GM23338 (cell line): ENCODE data around the gene GCAT. TPM values are rescaled to one million over a fixed set of nuclear protein-coding genes. Genes with fewer than 3 reads are reported as not detected.

Source experiments
- ATAC-seq: fragments of 200-7000 bp; cut with Tn5 transposase; 3 replicates; pipeline ENCODE4 v1.9.1; 2020
- DNase-seq: peaks from one replicate; pipeline ENCODE4 v3.0.0-alpha.2; 2015; ENCODE audit warnings: low spot score
- H2AFZ ChIP-seq: fragments of 200-600 bp; sonication (generic); 2 replicates; pipeline ENCODE4 v1.8.0; 2016; ENCODE audit warnings: antibody characterized with exemption, mild to moderate bottlenecking, moderate library complexity
- H3F3A ChIP-seq: fragments of 200-600 bp; sonication (generic); replicated peaks from 2 replicates; pipeline ENCODE4 v1.8.0; 2017; ENCODE audit warnings: antibody characterized with exemption, mixed run types, low read depth
- H3K27ac ChIP-seq: fragments of 200-600 bp; sonication (generic); 2 replicates; pipeline ENCODE4 v1.6.1; 2016; ENCODE audit warnings: low read depth
- H3K27me3 ChIP-seq: fragments of 200-600 bp; sonication (generic); 2 replicates; pipeline ENCODE4 v1.8.0; 2016; ENCODE audit warnings: mild to moderate bottlenecking, mixed run types, moderate library complexity; ENCODE audit not compliant: insufficient read depth
- H3K36me3 ChIP-seq: fragments of 200-600 bp; sonication (generic); 2 replicates; pipeline ENCODE4 v1.8.0; 2016; ENCODE audit warnings: mild to moderate bottlenecking; ENCODE audit not compliant: insufficient read depth
- H3K4me1 ChIP-seq: fragments of 200-600 bp; sonication (generic); 2 replicates; pipeline ENCODE4 v1.8.0; 2016; ENCODE audit warnings: mild to moderate bottlenecking, moderate library complexity; ENCODE audit not compliant: insufficient read depth
- H3K4me2 ChIP-seq: fragments of 200-600 bp; sonication (generic); 2 replicates; pipeline ENCODE4 v1.7.1; 2017; ENCODE audit warnings: mixed run types
- H3K4me3 ChIP-seq: fragments of 200-600 bp; sonication (generic); 2 replicates; pipeline ENCODE4 v1.6.1; 2016; ENCODE audit warnings: mixed run types
- H3K79me2 ChIP-seq: fragments of 200-600 bp; sonication (generic); replicated peaks from 2 replicates; pipeline ENCODE4 v1.8.0; 2017; ENCODE audit warnings: mild to moderate bottlenecking; ENCODE audit not compliant: insufficient read depth
- H3K9me2 ChIP-seq: fragments of 200-600 bp; sonication (generic); 2 replicates; pipeline ENCODE4 v1.8.0; 2017; ENCODE audit not compliant: insufficient read depth
- H4K20me1 ChIP-seq: fragments of 200-600 bp; sonication (generic); replicated peaks from 2 replicates; pipeline ENCODE4 v1.8.0; 2017; ENCODE audit warnings: mild to moderate bottlenecking; ENCODE audit not compliant: insufficient read depth
- H3K27ac Mint-ChIP-seq: 2 replicates; pipeline ENCODE4 v1.8.0; 2020; ENCODE audit warnings: inconsistent platforms, mild to moderate bottlenecking, moderate library complexity, mixed read lengths
- H3K27me3 Mint-ChIP-seq: 3 replicates; pipeline ENCODE4 v1.8.0; 2022; ENCODE audit warnings: low read depth, mild to moderate bottlenecking, moderate library complexity, mixed read lengths, inconsistent platforms; ENCODE audit not compliant: insufficient read depth, poor library complexity
- H3K36me3 Mint-ChIP-seq: 3 replicates; pipeline ENCODE4 v1.8.0; 2021; ENCODE audit warnings: low read depth, mild to moderate bottlenecking, inconsistent platforms, moderate library complexity, mixed read lengths
- H3K4me1 Mint-ChIP-seq: 3 replicates; pipeline ENCODE4 v1.8.0; 2020; ENCODE audit warnings: mild to moderate bottlenecking, inconsistent platforms, mixed read lengths
- H3K4me3 Mint-ChIP-seq: 3 replicates; pipeline ENCODE4 v1.8.0; 2021; ENCODE audit warnings: moderate library complexity, mild to moderate bottlenecking, inconsistent platforms, mixed read lengths
- H3K9me3 Mint-ChIP-seq: 3 replicates; pipeline ENCODE4 v1.8.0; 2020; ENCODE audit warnings: moderate library complexity, mild to moderate bottlenecking, inconsistent platforms, mixed read lengths
- ETS1 ChIP-seq: IDR thresholded peaks from 2 replicates; pipeline ENCODE4 v1.6.1; 2016; ENCODE audit warnings: antibody characterized with exemption
- EZH2 ChIP-seq: fragments of 200-600 bp; sonication (generic); IDR thresholded peaks from one replicate; pipeline ENCODE4 v1.8.0; 2017; ENCODE audit warnings: antibody characterized with exemption, mild to moderate bottlenecking, low read depth; ENCODE audit not compliant: unreplicated experiment
- JUNB ChIP-seq: IDR thresholded peaks from one replicate; pipeline ENCODE4 v1.6.1; 2016; ENCODE audit warnings: antibody characterized with exemption; ENCODE audit not compliant: unreplicated experiment
- POLR2AphosphoS5 ChIP-seq: IDR thresholded peaks from 2 replicates; pipeline ENCODE4 v1.6.1; 2016; ENCODE audit warnings: antibody characterized with exemption, low read depth
- ZNF114 ChIP-seq: fragments of 250-450 bp; sonication (Bioruptor Pico); IDR thresholded peaks from 2 replicates; pipeline ENCODE4 v1.5.0; 2020; ENCODE audit warnings: mild to moderate bottlenecking, moderate library complexity
- ZNF331 ChIP-seq: fragments of 250-450 bp; sonication (Bioruptor Pico); IDR thresholded peaks from 2 replicates; pipeline ENCODE4 v1.5.0; 2020; ENCODE audit warnings: low read depth, mild to moderate bottlenecking, moderate library complexity
- ZNF462 ChIP-seq: fragments of 250-450 bp; sonication (Bioruptor Pico); IDR thresholded peaks from 2 replicates; pipeline ENCODE4 v1.5.0; 2020; ENCODE audit warnings: mild to moderate bottlenecking, moderate library complexity
- polyA plus RNA-seq: library from polyadenylated mRNA; unstranded; fragments of >200 nt; fragmentation: Nextera tagmentation; extraction: Ambion mirVana; gene quantifications from 2 replicates; pipeline ENCODE4 v1.2.1, GENCODE V29; 2016
- total RNA-seq: library from RNA; depleted of rRNA; stranded (reverse); fragments of >200 nt; shearing (Covaris generic); gene quantifications from 2 replicates; pipeline ENCODE4 v1.2.3, GENCODE V29; 2014
- TF ChIP-seq, protein P1 (sequence below), 2 experiments: fragments of 200-600 bp in 1 of 2; sonication (generic) in 1 of 2; conservative IDR thresholded peaks; 2 replicates each; pipeline versions ENCODE4 v1.5.1 to v1.6.1; 2016 to 2017; ENCODE audit warnings: antibody characterized with exemption in 2 of 2, low read depth in 2 of 2, mild to moderate bottlenecking in 2 of 2, moderate library complexity in 1 of 2

GCAT gene
- total and polyA plus RNA-seq, 2 experiments from 2014 or later = 36.8 to 61.3 TPM

DNA sequence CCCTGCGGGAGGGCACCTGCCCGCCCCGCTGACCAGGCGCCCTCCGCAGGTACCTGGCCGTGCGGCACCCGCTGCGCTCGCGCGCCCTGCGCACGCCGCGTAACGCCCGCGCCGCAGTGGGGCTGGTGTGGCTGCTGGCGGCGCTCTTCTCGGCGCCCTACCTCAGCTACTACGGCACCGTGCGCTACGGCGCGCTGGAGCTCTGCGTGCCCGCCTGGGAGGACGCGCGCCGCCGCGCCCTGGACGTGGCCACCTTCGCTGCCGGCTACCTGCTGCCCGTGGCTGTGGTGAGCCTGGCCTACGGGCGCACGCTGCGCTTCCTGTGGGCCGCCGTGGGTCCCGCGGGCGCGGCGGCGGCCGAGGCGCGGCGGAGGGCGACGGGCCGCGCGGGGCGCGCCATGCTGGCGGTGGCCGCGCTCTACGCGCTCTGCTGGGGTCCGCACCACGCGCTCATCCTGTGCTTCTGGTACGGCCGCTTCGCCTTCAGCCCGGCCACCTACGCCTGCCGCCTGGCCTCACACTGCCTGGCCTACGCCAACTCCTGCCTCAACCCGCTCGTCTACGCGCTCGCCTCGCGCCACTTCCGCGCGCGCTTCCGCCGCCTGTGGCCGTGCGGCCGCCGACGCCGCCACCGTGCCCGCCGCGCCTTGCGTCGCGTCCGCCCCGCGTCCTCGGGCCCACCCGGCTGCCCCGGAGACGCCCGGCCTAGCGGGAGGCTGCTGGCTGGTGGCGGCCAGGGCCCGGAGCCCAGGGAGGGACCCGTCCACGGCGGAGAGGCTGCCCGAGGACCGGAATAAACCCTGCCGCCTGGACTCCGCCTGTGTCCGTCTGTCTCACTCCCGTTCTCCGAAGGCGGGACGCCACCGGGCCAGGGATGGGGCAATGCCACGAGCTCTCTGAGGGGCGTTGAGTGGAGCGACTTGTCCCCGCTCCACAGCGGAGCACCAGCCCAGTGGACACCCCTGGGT, 17.2 kb downstream of the GCAT start:
- peaks cover 33% of the 10 kb centered on the region for H3K4me1 Mint-ChIP-seq
- Histone ChIP-seq H2AFZ (0 out of 2 replicates have a peak overlapping the region, but pooled peaks have one; percentile 32), H3K79me2 (no peaks in the 10 kb centered on the region), H3K36me3 (no peaks in the 10 kb centered on the region), H3K4me1 (peaks cover 27% of the 10 kb centered on the region), H3K27me3 (peaks cover 53% of the 10 kb centered on the region), H3K4me3 (peak overlapping the region; percentile 47), H3K27ac (no peak overlapping the region), H3F3A (peaks cover 12% of the 10 kb centered on the region; the same call in 1 of the 2 replicates), H3K9me2 (no peaks in the 10 kb centered on the region), H3K4me2 (peak overlapping the region; percentile 75), H4K20me1 (no peaks in the 10 kb centered on the region)
- no peaks in the 10 kb centered on the region; the same call in 2 of the 3 replicates for H3K9me3 Mint-ChIP-seq
- DNase-seq (peak; percentile 82), ATAC-seq (peak; percentile 69)
- no peaks in the 10 kb centered on the region; the same call in 2 of the 3 replicates for H3K36me3 Mint-ChIP-seq
- H3K4me3 Mint-ChIP-seq = peak overlapping the region; percentile 66
- H3K27ac Mint-ChIP-seq = no peak overlapping the region
- H3K27me3 Mint-ChIP-seq = peaks cover 52% of the 10 kb centered on the region
- TF ChIP-seq POLR2AphosphoS5 = peak; percentile 54; the same call in 1 of the 2 replicates
- no peak for TF ChIP-seq ZNF331 (CRISPR knock-in tag)
- no peak for TF ChIP-seq ETS1
- TF ChIP-seq JUNB = no peak
- TF ChIP-seq, protein P1, sequence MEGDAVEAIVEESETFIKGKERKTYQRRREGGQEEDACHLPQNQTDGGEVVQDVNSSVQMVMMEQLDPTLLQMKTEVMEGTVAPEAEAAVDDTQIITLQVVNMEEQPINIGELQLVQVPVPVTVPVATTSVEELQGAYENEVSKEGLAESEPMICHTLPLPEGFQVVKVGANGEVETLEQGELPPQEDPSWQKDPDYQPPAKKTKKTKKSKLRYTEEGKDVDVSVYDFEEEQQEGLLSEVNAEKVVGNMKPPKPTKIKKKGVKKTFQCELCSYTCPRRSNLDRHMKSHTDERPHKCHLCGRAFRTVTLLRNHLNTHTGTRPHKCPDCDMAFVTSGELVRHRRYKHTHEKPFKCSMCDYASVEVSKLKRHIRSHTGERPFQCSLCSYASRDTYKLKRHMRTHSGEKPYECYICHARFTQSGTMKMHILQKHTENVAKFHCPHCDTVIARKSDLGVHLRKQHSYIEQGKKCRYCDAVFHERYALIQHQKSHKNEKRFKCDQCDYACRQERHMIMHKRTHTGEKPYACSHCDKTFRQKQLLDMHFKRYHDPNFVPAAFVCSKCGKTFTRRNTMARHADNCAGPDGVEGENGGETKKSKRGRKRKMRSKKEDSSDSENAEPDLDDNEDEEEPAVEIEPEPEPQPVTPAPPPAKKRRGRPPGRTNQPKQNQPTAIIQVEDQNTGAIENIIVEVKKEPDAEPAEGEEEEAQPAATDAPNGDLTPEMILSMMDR (conservative IDR thresholded peaks at IDR 0.05; ENCODE audit: low read depth in 2 of 2) = peak in 1 of 2 experiments; percentile 56; a peak in 2 of 4 replicates
- peak; percentile 6 for TF ChIP-seq EZH2

GRCh38 chr22:37827056-37827455, 19.3 kb downstream of the GCAT start:
- DNase-seq (no peak), ATAC-seq (no peak)
- no peaks in the 10 kb centered on the region for H4K20me1 ChIP-seq
- Mint-ChIP-seq H3K36me3 (peaks cover 10% of the 10 kb centered on the region; the same call in 2 of the 3 replicates), H3K27me3 (peaks cover 35% of the 10 kb centered on the region), H3K4me3 (no peak overlapping the region; the same call in 2 of the 3 replicates), H3K9me3 (no peaks in the 10 kb centered on the region), H3K27ac (no peak overlapping the region), H3K4me1 (peaks cover 21% of the 10 kb centered on the region)
- no peaks in the 10 kb centered on the region for H3K79me2 ChIP-seq
- no peak overlapping the region for H3K4me2 ChIP-seq
- H3K27ac ChIP-seq = no peak overlapping the region
- H3F3A ChIP-seq = peaks cover 8% of the 10 kb centered on the region; the same call in 1 of the 2 replicates
- no peaks in the 10 kb centered on the region; the same call in 1 of the 2 replicates for H3K36me3 ChIP-seq
- H3K27me3 ChIP-seq = peaks cover 41% of the 10 kb centered on the region
- H3K9me2 ChIP-seq = no peaks in the 10 kb centered on the region
- peaks cover 23% of the 10 kb centered on the region for H3K4me1 ChIP-seq
- no peak overlapping the region for H2AFZ ChIP-seq
- H3K4me3 ChIP-seq = no peak overlapping the region
- no peak for TF ChIP-seq ZNF114 (CRISPR knock-in tag)
- no peak for TF ChIP-seq ZNF462 (CRISPR knock-in tag)
- TF ChIP-seq ZNF331 (CRISPR knock-in tag) = no peak
